SK-N-SH treated with all-trans-retinoic acid at 6 μM for 48 hours (cell line): Measurements from ENCODE around the gene ABI3BP.

ENCODE experiments used
- ATAC-seq: fragments of 200-7000 bp; cut with Tn5 transposase; 3 replicates; pipeline ENCODE4 v1.9.1; 2020; ENCODE audit warnings: mild to moderate bottlenecking, moderate library complexity
- ARNTL ChIP-seq: fragments of 450-650 bp; formaldehyde crosslinking; IDR thresholded peaks from 2 replicates; pipeline ENCODE4 v1.5.0; 2020; ENCODE audit warnings: low read depth, mild to moderate bottlenecking, moderate library complexity, borderline replicate concordance
- BACH2 ChIP-seq: fragments of 250-450 bp; sonication (Bioruptor Pico); IDR thresholded peaks from 2 replicates; pipeline ENCODE4 v1.9.0; 2021; ENCODE audit warnings: mild to moderate bottlenecking, borderline replicate concordance
- CSDC2 ChIP-seq: fragments of 250-450 bp; sonication (Bioruptor Pico); IDR thresholded peaks from 2 replicates; pipeline ENCODE4 v1.5.0; 2020; ENCODE audit warnings: mild to moderate bottlenecking, moderate library complexity
- ESRRG ChIP-seq: fragments of 250-450 bp; sonication (Bioruptor Pico); IDR thresholded peaks from 2 replicates; pipeline ENCODE4 v1.6.1; 2021; ENCODE audit warnings: mild to moderate bottlenecking
- GLIS3 ChIP-seq: fragments of 250-450 bp; sonication (Bioruptor Pico); IDR thresholded peaks from 2 replicates; pipeline ENCODE4 v1.5.0; 2020; ENCODE audit warnings: mild to moderate bottlenecking, moderate library complexity
- OSR1 ChIP-seq: fragments of 250-450 bp; sonication (Bioruptor Pico); IDR thresholded peaks from 2 replicates; pipeline ENCODE4 v1.8.0; 2022; ENCODE audit warnings: moderate library complexity, mild to moderate bottlenecking, inconsistent platforms
- PPARA ChIP-seq: fragments of 250-450 bp; sonication (Bioruptor Pico); IDR thresholded peaks from 2 replicates; pipeline ENCODE4 v1.5.0; 2020; ENCODE audit warnings: mild to moderate bottlenecking, borderline replicate concordance
- RARB ChIP-seq: fragments of 250-450 bp; sonication (Bioruptor Pico); IDR thresholded peaks from 2 replicates; pipeline ENCODE4 v1.8.0; 2021; ENCODE audit warnings: mild to moderate bottlenecking, moderate library complexity
- SNAI2 ChIP-seq: fragments of 250-450 bp; sonication (Bioruptor Pico); IDR thresholded peaks from 2 replicates; pipeline ENCODE4 v1.5.0; 2020; ENCODE audit warnings: mild to moderate bottlenecking, moderate library complexity
- TCF4 ChIP-seq: fragments of 250-450 bp; sonication (Bioruptor Pico); IDR thresholded peaks from 2 replicates; pipeline ENCODE4 v1.8.0; 2021; ENCODE audit warnings: mild to moderate bottlenecking, moderate library complexity, borderline replicate concordance
- TOX ChIP-seq: fragments of 250-450 bp; sonication (Bioruptor Pico); IDR thresholded peaks from 2 replicates; pipeline ENCODE4 v1.8.0; 2021; ENCODE audit warnings: mild to moderate bottlenecking, moderate library complexity, borderline replicate concordance
- ZC3H10 ChIP-seq: fragments of 250-450 bp; sonication (Bioruptor Pico); IDR thresholded peaks from 2 replicates; pipeline ENCODE4 v1.5.1; 2021; ENCODE audit warnings: mild to moderate bottlenecking, moderate library complexity
- ZFP3 ChIP-seq: fragments of 250-450 bp; sonication (Bioruptor Pico); IDR thresholded peaks from 2 replicates; pipeline ENCODE4 v1.5.0; 2020; ENCODE audit warnings: mild to moderate bottlenecking, moderate library complexity
- ZFP30 ChIP-seq: fragments of 450-650 bp; formaldehyde crosslinking; IDR thresholded peaks from 2 replicates; pipeline ENCODE4 v1.5.0; 2022; ENCODE audit warnings: mild to moderate bottlenecking, moderate library complexity
- ZNF70 ChIP-seq: fragments of 450-650 bp; formaldehyde crosslinking; IDR thresholded peaks from 2 replicates; pipeline ENCODE4 v1.5.0; 2020; ENCODE audit warnings: mild to moderate bottlenecking, moderate library complexity
- ZNF8 ChIP-seq: fragments of 450-650 bp; formaldehyde crosslinking; IDR thresholded peaks from 2 replicates; pipeline ENCODE4 v1.5.0; 2020; ENCODE audit warnings: mild to moderate bottlenecking, moderate library complexity
- TF ChIP-seq, protein P1 (sequence below): fragments of 250-450 bp; sonication (Bioruptor Pico); IDR thresholded peaks from 2 replicates; pipeline ENCODE4 v1.8.0; 2021; ENCODE audit warnings: low read depth, mild to moderate bottlenecking, moderate library complexity, borderline replicate concordance
- TF ChIP-seq, protein P2 (sequence below): fragments of 250-450 bp; sonication (Bioruptor Pico); IDR thresholded peaks from 2 replicates; pipeline ENCODE4 v1.5.1; 2021; ENCODE audit warnings: mild to moderate bottlenecking, moderate library complexity
- TF ChIP-seq, protein P3 (sequence below): fragments of 250-450 bp; sonication (Bioruptor Pico); IDR thresholded peaks from 2 replicates; pipeline ENCODE4 v1.5.1; 2020; ENCODE audit warnings: low read depth, mild to moderate bottlenecking, moderate library complexity
- TF ChIP-seq, protein P4 (sequence below): fragments of 250-450 bp; sonication (Bioruptor Pico); IDR thresholded peaks from 2 replicates; pipeline ENCODE4 v1.8.0; 2020; ENCODE audit warnings: mild to moderate bottlenecking, moderate library complexity, borderline replicate concordance
- TF ChIP-seq, protein P5 (sequence below): fragments of 250-450 bp; sonication (Bioruptor Pico); IDR thresholded peaks from 2 replicates; pipeline ENCODE4 v1.5.0; 2020; ENCODE audit warnings: mild to moderate bottlenecking, moderate library complexity

Gene ABI3BP

DNA sequence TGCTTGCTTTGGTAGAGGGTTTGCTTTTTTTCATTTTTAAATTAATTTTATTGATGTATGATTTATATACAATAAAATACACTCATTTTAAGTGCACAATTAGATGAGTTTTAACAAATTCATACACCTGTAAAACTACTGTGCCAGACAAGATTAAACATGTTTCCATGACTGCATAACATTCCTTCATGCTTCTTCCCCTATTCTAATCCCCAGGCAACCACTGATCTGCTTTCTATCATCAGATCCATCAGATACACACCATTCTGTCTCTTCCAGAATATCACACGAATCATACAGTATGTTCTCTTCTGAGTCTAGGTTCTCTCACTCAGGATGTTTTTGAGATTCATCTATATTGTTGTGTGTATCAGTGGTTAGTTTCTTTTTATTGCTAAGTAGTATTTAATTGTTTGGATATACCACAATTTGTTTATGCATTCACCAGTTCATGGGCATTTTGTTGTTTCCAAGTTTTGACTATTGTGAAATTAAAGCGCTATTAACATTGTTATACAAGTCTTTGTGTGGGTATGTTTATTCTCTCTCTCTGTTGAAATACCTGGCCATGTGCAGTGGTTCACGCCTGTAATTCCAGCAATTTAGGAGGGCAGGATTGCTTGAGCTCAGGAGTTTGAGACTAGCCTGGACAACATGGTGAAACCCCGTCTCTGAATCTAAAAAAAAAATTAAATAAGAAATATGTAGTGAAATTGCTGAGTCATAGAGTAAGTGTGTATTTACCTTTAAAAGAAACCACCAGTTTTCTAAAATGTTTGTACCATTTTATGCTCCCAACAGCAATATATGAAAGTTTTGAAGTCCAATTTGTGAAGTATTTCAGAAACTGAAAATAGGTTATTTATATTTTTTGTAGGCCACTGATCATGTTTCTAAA lies 290.9 kb downstream of the ABI3BP start:
- ATAC-seq: no peak

DNA sequence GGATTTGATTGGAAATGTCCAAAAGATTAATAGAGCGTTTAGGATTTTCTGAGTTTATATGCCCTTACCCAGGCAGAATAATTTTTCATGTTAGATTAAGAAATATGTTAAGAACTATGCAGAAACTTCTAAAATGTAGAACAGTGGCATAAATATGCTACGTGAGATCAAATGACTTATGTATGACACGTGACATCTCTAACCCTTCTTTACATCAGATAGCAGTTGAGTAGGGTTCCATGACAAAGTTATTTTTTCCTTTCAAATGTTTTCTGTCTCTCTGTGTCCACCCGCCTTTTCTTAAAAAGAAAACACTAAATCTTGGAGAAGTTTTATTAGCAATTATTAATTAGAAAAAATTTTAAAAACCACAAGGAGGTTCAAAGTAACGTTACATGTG lies 292.5 kb downstream of the ABI3BP start:
- no peak for ATAC-seq
- TF ChIP-seq, protein P1, sequence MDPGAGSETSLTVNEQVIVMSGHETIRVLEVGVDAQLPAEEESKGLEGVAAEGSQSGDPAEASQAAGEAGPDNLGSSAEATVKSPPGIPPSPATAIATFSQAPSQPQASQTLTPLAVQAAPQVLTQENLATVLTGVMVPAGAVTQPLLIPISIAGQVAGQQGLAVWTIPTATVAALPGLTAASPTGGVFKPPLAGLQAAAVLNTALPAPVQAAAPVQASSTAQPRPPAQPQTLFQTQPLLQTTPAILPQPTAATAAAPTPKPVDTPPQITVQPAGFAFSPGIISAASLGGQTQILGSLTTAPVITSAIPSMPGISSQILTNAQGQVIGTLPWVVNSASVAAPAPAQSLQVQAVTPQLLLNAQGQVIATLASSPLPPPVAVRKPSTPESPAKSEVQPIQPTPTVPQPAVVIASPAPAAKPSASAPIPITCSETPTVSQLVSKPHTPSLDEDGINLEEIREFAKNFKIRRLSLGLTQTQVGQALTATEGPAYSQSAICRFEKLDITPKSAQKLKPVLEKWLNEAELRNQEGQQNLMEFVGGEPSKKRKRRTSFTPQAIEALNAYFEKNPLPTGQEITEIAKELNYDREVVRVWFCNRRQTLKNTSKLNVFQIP (CRISPR knock-in tag): no peak
- TF ChIP-seq ZC3H10 (CRISPR knock-in tag) (no peak), ZFP3 (CRISPR knock-in tag) (no peak), TCF4 (CRISPR knock-in tag) (no peak), SNAI2 (CRISPR knock-in tag) (no peak), CSDC2 (CRISPR knock-in tag) (no peak)
- TF ChIP-seq, protein P2, sequence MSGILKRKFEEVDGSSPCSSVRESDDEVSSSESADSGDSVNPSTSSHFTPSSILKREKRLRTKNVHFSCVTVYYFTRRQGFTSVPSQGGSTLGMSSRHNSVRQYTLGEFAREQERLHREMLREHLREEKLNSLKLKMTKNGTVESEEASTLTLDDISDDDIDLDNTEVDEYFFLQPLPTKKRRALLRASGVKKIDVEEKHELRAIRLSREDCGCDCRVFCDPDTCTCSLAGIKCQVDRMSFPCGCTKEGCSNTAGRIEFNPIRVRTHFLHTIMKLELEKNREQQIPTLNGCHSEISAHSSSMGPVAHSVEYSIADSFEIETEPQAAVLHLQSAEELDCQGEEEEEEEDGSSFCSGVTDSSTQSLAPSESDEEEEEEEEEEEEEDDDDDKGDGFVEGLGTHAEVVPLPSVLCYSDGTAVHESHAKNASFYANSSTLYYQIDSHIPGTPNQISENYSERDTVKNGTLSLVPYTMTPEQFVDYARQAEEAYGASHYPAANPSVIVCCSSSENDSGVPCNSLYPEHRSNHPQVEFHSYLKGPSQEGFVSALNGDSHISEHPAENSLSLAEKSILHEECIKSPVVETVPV: no peak
- TF ChIP-seq, protein P3, sequence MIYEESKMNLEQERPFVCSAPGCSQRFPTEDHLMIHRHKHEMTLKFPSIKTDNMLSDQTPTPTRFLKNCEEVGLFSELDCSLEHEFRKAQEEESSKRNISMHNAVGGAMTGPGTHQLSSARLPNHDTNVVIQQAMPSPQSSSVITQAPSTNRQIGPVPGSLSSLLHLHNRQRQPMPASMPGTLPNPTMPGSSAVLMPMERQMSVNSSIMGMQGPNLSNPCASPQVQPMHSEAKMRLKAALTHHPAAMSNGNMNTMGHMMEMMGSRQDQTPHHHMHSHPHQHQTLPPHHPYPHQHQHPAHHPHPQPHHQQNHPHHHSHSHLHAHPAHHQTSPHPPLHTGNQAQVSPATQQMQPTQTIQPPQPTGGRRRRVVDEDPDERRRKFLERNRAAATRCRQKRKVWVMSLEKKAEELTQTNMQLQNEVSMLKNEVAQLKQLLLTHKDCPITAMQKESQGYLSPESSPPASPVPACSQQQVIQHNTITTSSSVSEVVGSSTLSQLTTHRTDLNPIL (CRISPR knock-in tag): no peak
- TF ChIP-seq, protein P4, sequence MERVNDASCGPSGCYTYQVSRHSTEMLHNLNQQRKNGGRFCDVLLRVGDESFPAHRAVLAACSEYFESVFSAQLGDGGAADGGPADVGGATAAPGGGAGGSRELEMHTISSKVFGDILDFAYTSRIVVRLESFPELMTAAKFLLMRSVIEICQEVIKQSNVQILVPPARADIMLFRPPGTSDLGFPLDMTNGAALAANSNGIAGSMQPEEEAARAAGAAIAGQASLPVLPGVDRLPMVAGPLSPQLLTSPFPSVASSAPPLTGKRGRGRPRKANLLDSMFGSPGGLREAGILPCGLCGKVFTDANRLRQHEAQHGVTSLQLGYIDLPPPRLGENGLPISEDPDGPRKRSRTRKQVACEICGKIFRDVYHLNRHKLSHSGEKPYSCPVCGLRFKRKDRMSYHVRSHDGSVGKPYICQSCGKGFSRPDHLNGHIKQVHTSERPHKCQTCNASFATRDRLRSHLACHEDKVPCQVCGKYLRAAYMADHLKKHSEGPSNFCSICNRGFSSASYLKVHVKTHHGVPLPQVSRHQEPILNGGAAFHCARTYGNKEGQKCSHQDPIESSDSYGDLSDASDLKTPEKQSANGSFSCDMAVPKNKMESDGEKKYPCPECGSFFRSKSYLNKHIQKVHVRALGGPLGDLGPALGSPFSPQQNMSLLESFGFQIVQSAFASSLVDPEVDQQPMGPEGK (CRISPR knock-in tag): no peak

More for the DNA sequence above, 290.9 kb downstream of the ABI3BP start:
- TF ChIP-seq ZFP3 (CRISPR knock-in tag) (no peak), PPARA (no peak), RARB (no peak), ZC3H10 (CRISPR knock-in tag) (no peak), ZFP30 (CRISPR knock-in tag) (no peak), SNAI2 (CRISPR knock-in tag) (no peak), TOX (CRISPR knock-in tag) (no peak), OSR1 (CRISPR knock-in tag) (no peak), ESRRG (CRISPR knock-in tag) (no peak), ZNF8 (CRISPR knock-in tag) (no peak), CSDC2 (CRISPR knock-in tag) (no peak), BACH2 (CRISPR knock-in tag) (no peak), GLIS3 (no peak), ARNTL (CRISPR knock-in tag) (no peak), ZNF70 (no peak)
- TF ChIP-seq, protein P3 (CRISPR knock-in tag): no peak
- TF ChIP-seq, protein P2: no peak
- TF ChIP-seq, protein P5, sequence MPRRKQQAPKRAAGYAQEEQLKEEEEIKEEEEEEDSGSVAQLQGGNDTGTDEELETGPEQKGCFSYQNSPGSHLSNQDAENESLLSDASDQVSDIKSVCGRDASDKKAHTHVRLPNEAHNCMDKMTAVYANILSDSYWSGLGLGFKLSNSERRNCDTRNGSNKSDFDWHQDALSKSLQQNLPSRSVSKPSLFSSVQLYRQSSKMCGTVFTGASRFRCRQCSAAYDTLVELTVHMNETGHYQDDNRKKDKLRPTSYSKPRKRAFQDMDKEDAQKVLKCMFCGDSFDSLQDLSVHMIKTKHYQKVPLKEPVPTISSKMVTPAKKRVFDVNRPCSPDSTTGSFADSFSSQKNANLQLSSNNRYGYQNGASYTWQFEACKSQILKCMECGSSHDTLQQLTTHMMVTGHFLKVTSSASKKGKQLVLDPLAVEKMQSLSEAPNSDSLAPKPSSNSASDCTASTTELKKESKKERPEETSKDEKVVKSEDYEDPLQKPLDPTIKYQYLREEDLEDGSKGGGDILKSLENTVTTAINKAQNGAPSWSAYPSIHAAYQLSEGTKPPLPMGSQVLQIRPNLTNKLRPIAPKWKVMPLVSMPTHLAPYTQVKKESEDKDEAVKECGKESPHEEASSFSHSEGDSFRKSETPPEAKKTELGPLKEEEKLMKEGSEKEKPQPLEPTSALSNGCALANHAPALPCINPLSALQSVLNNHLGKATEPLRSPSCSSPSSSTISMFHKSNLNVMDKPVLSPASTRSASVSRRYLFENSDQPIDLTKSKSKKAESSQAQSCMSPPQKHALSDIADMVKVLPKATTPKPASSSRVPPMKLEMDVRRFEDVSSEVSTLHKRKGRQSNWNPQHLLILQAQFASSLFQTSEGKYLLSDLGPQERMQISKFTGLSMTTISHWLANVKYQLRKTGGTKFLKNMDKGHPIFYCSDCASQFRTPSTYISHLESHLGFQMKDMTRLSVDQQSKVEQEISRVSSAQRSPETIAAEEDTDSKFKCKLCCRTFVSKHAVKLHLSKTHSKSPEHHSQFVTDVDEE: no peak
- TF ChIP-seq, protein P1 (CRISPR knock-in tag): no peak
- TF ChIP-seq, protein P4 (CRISPR knock-in tag): no peak
